HUDEP-2 (cell line): ENCODE data around the gene MNT.

ENCODE experiments used
- DNase-seq, 76 experiments: peaks; one replicate each; lab custom pipeline; 2025; ENCODE audit not compliant: unreplicated experiment in 76 of 76; lab: John Stamatoyannopoulos, UW

Gene MNT

DNA sequence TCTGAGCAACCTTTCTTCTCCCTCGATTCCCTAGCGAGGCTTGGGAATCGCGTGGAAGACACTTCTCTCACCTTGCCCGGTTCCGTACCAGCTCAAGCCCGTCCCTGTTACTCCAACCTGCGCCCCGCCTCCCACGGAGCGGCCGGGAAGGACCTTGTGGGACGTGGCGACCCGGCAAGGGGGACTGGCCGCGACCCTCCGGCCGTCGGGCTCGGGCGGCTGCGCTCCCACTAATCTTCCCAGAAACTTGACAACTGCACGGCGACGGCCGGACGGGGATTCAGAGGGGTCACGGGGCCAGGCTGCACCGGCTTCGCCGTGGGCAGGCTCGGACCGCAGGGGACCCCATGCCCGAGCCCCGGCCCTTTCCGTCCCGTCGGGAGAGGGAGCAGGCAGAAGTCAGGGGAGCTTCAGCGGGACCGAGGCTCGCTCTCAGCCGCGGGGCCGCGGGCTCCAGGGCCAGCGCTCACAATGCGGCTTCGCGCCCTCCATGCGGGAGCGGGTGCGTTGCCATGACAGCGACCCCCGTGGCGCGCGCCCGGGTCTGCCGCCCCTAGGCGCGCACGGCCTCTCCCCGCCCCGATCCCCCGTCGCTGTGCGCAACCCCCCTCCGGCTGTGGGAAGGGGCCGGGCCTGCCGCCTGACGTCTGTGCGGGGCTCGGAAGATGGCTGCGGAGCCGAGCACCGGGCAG lies 63.9 kb downstream of the MNT start, which contains the start of gene SGSM2:
TSS of gene SGSM2 (plus strand) at position 650 of the 692 bp plus-strand sequence. CDS start 188 bp downstream, outside the sequence.
- peak in 36 of 76 experiments; percentile 3 to 55 (median 26) for DNase-seq

DNA sequence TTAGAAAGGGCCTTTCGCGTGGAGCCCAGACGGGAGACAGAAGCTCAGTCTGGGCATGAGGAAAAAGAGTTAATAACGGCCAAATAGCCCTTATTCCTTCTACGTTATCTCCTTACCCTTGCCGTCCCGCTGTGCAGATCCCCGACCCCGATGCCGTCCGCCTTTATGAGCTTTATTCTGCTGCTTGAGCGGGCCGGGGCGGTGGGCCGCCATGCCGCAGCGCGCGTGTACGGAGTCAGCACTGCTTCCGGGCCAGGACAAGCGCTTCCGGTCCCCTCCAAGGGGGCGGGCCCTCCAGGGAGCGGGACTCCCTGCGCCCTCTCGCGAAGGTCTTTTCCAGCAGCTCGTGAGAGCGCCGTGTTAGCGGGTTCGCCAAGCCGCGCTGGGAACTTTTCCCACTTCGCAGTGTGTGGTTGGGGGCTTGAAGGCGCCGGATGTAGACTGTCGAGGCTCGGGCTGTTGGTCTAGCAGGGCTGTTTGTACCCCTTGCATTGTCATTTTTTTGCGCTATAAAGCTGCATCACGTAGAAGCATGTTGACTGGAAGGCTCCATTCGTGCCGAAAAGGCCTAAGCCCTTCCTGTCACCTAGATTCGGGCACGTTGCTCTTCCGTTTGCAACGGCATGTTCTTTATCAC lies 64.5 kb downstream of the MNT start, which contains the start of gene TSR1:
TSS of gene TSR1 (minus strand) at position 243 of the 637 bp plus-strand sequence. CDS start at position 213, 30 bp downstream.
- DNase-seq = peak in 75 of 76 experiments; percentile 21 to 91 (median 78)

DNA sequence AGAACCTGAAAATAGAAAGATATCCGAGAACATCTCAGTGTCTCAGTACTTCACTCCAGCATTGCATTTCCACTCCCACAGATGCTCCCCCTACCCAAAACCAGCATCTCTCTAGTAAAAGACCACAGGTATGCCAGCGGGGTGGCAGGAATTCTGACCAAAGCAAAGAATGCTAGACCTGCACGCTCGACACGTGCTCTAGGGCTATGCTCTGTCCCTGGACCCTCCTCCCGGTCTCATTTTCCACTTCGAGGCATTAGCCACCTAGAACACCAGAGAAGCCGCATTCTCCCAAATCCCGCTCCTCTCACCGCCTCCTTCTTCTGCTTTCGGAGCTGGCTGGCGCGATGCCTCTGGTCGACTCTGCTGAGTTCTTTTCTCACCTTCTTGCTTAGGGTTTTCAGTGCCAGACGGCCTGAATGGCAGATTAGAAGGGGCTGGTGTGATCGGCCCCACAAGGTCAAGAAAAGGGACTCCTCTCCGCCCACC lies 65.1 kb downstream of the MNT start:
- DNase-seq = peak in 3 of 76 experiments; percentile 33 to 48 (median 38)
